Sigmoid colon (tissue), 4 donors: ENCODE data around the gene ATXN1.

Experiments used
- POLR2A ChIP-seq, 2 donors: fragments of 450-650 bp; IDR thresholded peaks; one replicate each; pipeline ENCODE4 v1.6.1; 2016; ENCODE audit warnings: antibody characterized with exemption in 2 of 2, mild to moderate bottlenecking in 2 of 2, moderate library complexity in 2 of 2
- POLR2AphosphoS5 ChIP-seq, 4 donors: sonication (generic); formaldehyde crosslinking; IDR thresholded peaks; one replicate each; pipeline ENCODE4 v1.6.1; 2017; ENCODE audit warnings: antibody characterized with exemption in 4 of 4
- TF ChIP-seq, protein P1 (sequence below), 4 experiments: fragments of 450-650 bp in 3 of 4; fragments of 200-600 bp in 1 of 4; IDR thresholded peaks; one replicate each; pipeline ENCODE4 v1.5.1; 2016 to 2019; ENCODE audit warnings: antibody characterized with exemption in 4 of 4, mild to moderate bottlenecking in 3 of 4, moderate library complexity in 2 of 4

GRCh38 chr6:16729744-16730143 is 31.5 kb downstream of the ATXN1 start:
- no peak for TF ChIP-seq POLR2A (IDR thresholded peaks at IDR 0.05)
- no peak for TF ChIP-seq POLR2AphosphoS5 (IDR thresholded peaks at IDR 0.05)
- TF ChIP-seq, protein P1, sequence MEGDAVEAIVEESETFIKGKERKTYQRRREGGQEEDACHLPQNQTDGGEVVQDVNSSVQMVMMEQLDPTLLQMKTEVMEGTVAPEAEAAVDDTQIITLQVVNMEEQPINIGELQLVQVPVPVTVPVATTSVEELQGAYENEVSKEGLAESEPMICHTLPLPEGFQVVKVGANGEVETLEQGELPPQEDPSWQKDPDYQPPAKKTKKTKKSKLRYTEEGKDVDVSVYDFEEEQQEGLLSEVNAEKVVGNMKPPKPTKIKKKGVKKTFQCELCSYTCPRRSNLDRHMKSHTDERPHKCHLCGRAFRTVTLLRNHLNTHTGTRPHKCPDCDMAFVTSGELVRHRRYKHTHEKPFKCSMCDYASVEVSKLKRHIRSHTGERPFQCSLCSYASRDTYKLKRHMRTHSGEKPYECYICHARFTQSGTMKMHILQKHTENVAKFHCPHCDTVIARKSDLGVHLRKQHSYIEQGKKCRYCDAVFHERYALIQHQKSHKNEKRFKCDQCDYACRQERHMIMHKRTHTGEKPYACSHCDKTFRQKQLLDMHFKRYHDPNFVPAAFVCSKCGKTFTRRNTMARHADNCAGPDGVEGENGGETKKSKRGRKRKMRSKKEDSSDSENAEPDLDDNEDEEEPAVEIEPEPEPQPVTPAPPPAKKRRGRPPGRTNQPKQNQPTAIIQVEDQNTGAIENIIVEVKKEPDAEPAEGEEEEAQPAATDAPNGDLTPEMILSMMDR (IDR thresholded peaks at IDR 0.05): no peak
